Heart left ventricle (tissue), 16 donors: ENCODE data around the gene KCNQ4. TPM values are rescaled to one million over a fixed set of nuclear protein-coding genes. Genes with fewer than 3 reads are reported as not detected.

Experiments used
- ATAC-seq, 4 donors: fragments of 200-7000 bp; cut with Tn5 transposase; one replicate each; pipeline ENCODE4 v1.9.1; 2020 to 2022; ENCODE audit warnings: moderate library complexity in 4 of 4, mild to moderate bottlenecking in 3 of 4, moderate number of reproducible peaks in 1 of 4
- DNase-seq, 5 donors: peaks; one replicate each; pipeline ENCODE4 v3.0.0-alpha.2; 2020
- H3K27ac ChIP-seq, 12 donors: fragments of 200-600 bp; sonication (generic) in 4 of 12; one replicate each; pipeline versions ENCODE4 v1.5.0 to v1.8.0; 2016 to 2022; ENCODE audit warnings: mild to moderate bottlenecking in 2 of 12
- H3K27me3 ChIP-seq, 9 donors: fragments of 200-600 bp; sonication (generic) in 2 of 9; one replicate each; pipeline versions ENCODE4 v1.5.1 to v1.8.0; 2016 to 2022; ENCODE audit warnings: mild to moderate bottlenecking in 3 of 9
- H3K36me3 ChIP-seq, 9 donors: fragments of 200-600 bp; sonication (generic) in 2 of 9; one replicate each; pipeline versions ENCODE4 v1.5.0 to v1.8.0; 2018 to 2022; ENCODE audit warnings: mild to moderate bottlenecking in 2 of 9
- H3K4me1 ChIP-seq, 12 donors: fragments of 200-600 bp; sonication (generic) in 4 of 12; one replicate each; pipeline versions ENCODE4 v1.5.0 to v1.8.0; 2016 to 2022; ENCODE audit warnings: mild to moderate bottlenecking in 3 of 12
- H3K4me3 ChIP-seq, 12 donors: fragments of 200-600 bp; sonication (generic) in 4 of 12; one replicate each; pipeline versions ENCODE4 v1.5.0 to v1.8.0; 2017 to 2022; ENCODE audit warnings: mild to moderate bottlenecking in 9 of 12, moderate library complexity in 4 of 12
- H3K9me3 ChIP-seq, 12 donors: fragments of 200-600 bp; sonication (generic) in 4 of 12; one replicate each; pipeline versions ENCODE4 v1.5.0 to v1.8.0; 2016 to 2022; ENCODE audit warnings: mild to moderate bottlenecking in 1 of 12
- POLR2A ChIP-seq, 2 donors: fragments of 450-650 bp; IDR thresholded peaks; one replicate each; pipeline ENCODE4 v1.6.1; 2017; ENCODE audit warnings: antibody characterized with exemption in 2 of 2, mild to moderate bottlenecking in 2 of 2, moderate library complexity in 2 of 2
- WGBS, 4 donors: extraction: QIAGEN DNeasy Blood & Tissue Kit in 2 of 4; methylation state at CpG; one replicate each; pipeline versions ENCODE4 v1.1.5 to v1.1.7; 2013 to 2018; 5-methylcytosine and 5-hydroxymethylcytosine counted together
- intact Hi-C, 10 donors: fragments of 100-400 bp; cut with DNase I; formaldehyde crosslinking; loops; one replicate each; pipeline versions ENCODE4 v1.11.1 to v1.14.2; 2022
- polyA plus RNA-seq, 2 donors: library from polyadenylated mRNA; stranded (reverse); fragments of 200-250 nt; gene quantifications; one replicate each; pipeline ENCODE4 v1.2.3, GENCODE V29; 2013
- total RNA-seq, 9 donors: library from RNA; depleted of rRNA in 2 of 9; stranded (reverse); fragments of >200 nt in 2 of 9; fragmentation: NEBNext Ultra II Directional in 3 of 9; extraction: Animal tissue kit (Norgen Biotek cat#: 25700) in 3 of 9; gene quantifications; one replicate each; pipeline versions ENCODE4 v1.1.0 to v1.2.4, GENCODE V29; 2016 to 2023
- TF ChIP-seq, protein P1 (sequence below), 12 donors: fragments of 200-600 bp; sonication (generic) in 4 of 12; IDR thresholded peaks; one replicate each; pipeline versions ENCODE4 v1.5.0 to v1.8.0; 2018 to 2022; ENCODE audit warnings: antibody characterized with exemption in 12 of 12, mild to moderate bottlenecking in 5 of 12
- donor health status: ischemic (EF 13 %, LVEDD 7.1; RV severe dilation, severe dysfunction).
- donor health status: healthy with polysubstance abuse.
- donor health status: DM: no; HTN: yes; CAD: no.
- donor health status: DM: no; HTN: no; CAD: no.
- donor health status: ischemic (EF 25% LVEDD 6.9; RV normal size, moderate dysfunction).
- donor health status: ischemic (EF 25% LVEDD 5.7; RV mildly dilated, moderate dysfunction).
- donor health status: healthy.
- donor health status: DM: yes; HTN: yes; CAD: no.
- donor health status: ischemic (EF 35%, LVEDD 5.7; RV mildly dilated, moderate dysfunction).
- donor health status: nonischemic (EF 11% LVEDD 7.7; RV severe dilation, severe dysfunction).
- donor health status: DM: yes; HTN: yes; CAD: no.
- donor health status: PGD.
- donor health status: ischemic (EF 29% LVEDD 5.4; RV normal size, mild dysfunction).
- donor health status: nonischemic (EF 23%, LVEDD 6.1; RV moderate dilation, normal function).

The KCNQ4 gene
- total and polyA plus RNA-seq, 11 donors: 1.3 to 4.4 (median 1.9) TPM

DNA sequence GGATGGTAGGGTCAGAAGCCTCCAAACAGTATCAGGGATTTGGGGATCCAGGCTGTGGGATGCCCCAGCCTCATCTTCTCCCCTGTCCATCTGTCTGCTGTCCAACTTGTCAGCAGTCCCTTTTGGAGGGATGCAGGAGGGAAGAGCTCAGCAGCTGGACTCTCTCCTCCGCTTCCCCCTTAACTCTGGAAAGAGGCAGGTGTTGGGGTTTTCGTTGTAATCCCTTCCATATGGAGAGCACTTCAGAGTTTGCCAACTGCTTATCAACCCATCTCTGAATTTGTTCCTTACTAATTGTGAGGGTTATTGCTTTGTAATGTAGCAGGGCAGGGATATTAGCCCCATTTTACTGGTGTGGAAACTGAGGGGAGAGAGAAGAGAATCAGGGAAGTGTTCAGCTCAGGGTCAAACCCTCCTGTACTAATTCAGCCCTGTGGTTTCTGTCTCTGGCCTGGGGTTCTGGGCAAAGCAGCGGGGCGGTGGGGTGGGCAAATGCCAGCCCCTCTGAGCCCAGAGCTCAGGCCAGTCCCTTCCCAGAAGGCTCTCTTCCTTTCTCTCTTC, 75.3 kb downstream of the KCNQ4 start:
- DNase-seq (no peak), ATAC-seq (no peak)
- Histone ChIP-seq H3K27me3 (no peaks in the 10 kb centered on the region), H3K4me1 (peaks cover 0 to 37% (median 17%) of the 10 kb centered on the region in 12 donors), H3K27ac (peak overlapping the region in 6 of 12 donors; percentile 21 to 97 (median 84)), H3K4me3 (no peak overlapping the region), H3K36me3 (no peaks in the 10 kb centered on the region), H3K9me3 (no peaks in the 10 kb centered on the region)
- WGBS, 4 donors: 88 to 93% (median 91%) methylated on average over 4 of the region's 4 CpGs
- intact Hi-C loops: no loop called here
- TF ChIP-seq, protein P1, sequence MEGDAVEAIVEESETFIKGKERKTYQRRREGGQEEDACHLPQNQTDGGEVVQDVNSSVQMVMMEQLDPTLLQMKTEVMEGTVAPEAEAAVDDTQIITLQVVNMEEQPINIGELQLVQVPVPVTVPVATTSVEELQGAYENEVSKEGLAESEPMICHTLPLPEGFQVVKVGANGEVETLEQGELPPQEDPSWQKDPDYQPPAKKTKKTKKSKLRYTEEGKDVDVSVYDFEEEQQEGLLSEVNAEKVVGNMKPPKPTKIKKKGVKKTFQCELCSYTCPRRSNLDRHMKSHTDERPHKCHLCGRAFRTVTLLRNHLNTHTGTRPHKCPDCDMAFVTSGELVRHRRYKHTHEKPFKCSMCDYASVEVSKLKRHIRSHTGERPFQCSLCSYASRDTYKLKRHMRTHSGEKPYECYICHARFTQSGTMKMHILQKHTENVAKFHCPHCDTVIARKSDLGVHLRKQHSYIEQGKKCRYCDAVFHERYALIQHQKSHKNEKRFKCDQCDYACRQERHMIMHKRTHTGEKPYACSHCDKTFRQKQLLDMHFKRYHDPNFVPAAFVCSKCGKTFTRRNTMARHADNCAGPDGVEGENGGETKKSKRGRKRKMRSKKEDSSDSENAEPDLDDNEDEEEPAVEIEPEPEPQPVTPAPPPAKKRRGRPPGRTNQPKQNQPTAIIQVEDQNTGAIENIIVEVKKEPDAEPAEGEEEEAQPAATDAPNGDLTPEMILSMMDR (IDR thresholded peaks at IDR 0.05): no peak
- no peak for TF ChIP-seq POLR2A (IDR thresholded peaks at IDR 0.05)

DNA sequence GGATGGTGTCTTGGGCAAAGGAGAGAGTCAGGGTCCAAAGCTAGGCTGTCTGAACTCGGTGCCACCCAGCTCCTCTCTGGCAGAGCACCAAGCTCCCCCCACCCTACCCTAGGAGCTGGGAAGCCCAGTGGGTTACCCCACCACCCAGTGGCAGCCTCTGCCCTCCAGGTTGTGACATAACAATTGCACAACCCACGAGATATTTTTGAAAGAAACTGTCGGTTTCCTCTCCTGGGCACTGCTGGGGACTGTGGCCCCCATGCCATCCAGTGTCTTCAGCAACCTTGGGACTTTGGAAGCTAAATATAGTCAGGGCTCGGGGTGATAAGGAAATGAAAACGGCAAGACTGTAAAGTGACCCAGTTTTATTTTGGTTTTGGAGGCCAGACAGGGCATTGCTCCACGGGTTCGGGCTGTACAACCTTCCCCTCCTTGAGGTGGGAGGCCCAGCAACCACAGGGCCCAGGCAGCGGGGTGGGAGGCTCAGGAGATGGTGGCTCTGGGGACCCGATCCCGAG, 77.2 kb downstream of the KCNQ4 start:
- ATAC-seq (peak in 3 of 4 donors; percentile 10 to 33 (median 22)), DNase-seq (peak in 2 of 5 donors; percentile 40 to 46)
- no peaks in the 10 kb centered on the region for H3K27me3 ChIP-seq
- peak overlapping the region; percentile 57 to 97 (median 88) for H3K27ac ChIP-seq
- intact Hi-C loops: loop anchor here in 1 of 10 donors (5.0 kb wide), 1 partner anchor 87 kb away; no protein-coding TSS in a partner anchor
- no peaks in the 10 kb centered on the region for H3K9me3 ChIP-seq
- no peaks in the 10 kb centered on the region for H3K36me3 ChIP-seq
- peaks cover 0 to 40% (median 17%) of the 10 kb centered on the region in 12 donors for H3K4me1 ChIP-seq
- TF ChIP-seq, protein P1 (IDR thresholded peaks at IDR 0.05): no peak
- peak in 1 of 2 donors; percentile 14 for TF ChIP-seq POLR2A (IDR thresholded peaks at IDR 0.05)
- 7 to 21% (median 18%) methylated on average over 7 to 10 of the region's 10 CpGs for WGBS, 4 donors
- peak overlapping the region; percentile 42 to 98 (median 76) for H3K4me3 ChIP-seq

DNA sequence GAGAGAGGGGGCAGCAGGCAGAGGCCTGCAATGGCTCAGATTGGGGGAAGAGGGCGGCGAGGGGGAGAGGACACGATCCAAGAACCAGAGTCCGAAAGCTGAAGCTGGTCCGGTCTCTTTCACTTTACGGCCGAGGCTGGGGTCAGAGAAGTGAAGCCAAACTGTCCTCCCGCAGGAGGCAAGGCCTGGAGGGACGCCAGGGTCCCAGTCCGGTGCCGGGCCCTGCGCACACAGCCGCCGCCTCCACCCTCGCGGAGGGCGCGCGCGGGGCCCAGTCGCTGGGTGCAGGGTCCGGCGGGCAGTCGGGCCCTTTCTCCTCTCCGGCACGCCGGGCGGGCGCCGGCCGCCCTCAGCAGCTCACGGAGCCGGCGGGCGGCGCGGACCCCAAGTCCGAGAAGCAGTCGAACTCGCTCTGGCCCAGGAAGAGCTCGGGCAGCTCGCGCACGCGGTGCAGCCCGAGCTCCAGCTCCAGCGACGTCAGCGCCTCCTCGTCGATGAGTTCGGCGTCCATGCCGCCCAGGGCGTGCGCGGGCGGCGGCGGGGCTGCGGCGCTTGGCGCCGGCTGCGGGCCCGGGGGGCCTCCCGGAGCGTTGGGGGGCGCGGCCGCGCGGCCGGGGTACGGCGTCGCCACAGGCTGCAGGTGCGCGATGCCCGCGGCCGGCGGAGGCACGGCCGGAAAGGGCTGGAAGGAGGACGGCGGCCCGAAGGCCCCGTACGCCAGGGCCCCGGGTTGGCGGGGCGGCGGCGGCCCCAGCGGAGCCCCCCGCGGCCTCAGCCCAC, 77.8 kb downstream of the KCNQ4 start:
- ATAC-seq (peak in 2 of 4 donors; percentile 9 to 23), DNase-seq (peak; percentile 43 to 79 (median 54))
- Histone ChIP-seq H3K4me1 (peaks cover 0 to 43% (median 17%) of the 10 kb centered on the region in 12 donors), H3K36me3 (no peaks in the 10 kb centered on the region), H3K9me3 (no peaks in the 10 kb centered on the region), H3K4me3 (peak overlapping the region; percentile 42 to 98 (median 76)), H3K27me3 (no peaks in the 10 kb centered on the region), H3K27ac (peak overlapping the region; percentile 57 to 97 (median 88))
- no peak for TF ChIP-seq POLR2A (IDR thresholded peaks at IDR 0.05)
- TF ChIP-seq, protein P1 (IDR thresholded peaks at IDR 0.05): peak in 1 of 12 donors; percentile 12
- whole genome bisulfite sequencing, 4 donors: 1 to 5% (median 1%) methylated on average over 27 to 98 of the region's 98 CpGs
- intact Hi-C loops: loop anchor here in 1 of 10 donors (5.0 kb wide), 1 partner anchor 86 kb away; no protein-coding TSS in a partner anchor
